Right lung (tissue), 5 donors: ENCODE data around the gene HOXB1. TPM values are rescaled to one million over a fixed set of nuclear protein-coding genes. Genes with fewer than 3 reads are reported as not detected.
"Not testable (repeated sequence)": the region's sequence is repeated elsewhere in the genome, so short reads cannot be mapped to it uniquely, and the experiment has no call there.

Source experiments
- DNase-seq, 2 donors: peaks; one replicate each; pipeline ENCODE4 v3.0.0-alpha.2; 2013
- polyA plus RNA-seq, 5 donors: library from polyadenylated mRNA; unstranded; fragments of 120-200 nt; gene quantifications; one replicate each; pipeline versions ENCODE4 v1.2.1 to v1.2.3, GENCODE V29; 2013; ENCODE audit warnings: inconsistent platforms in 1 of 5, low replicate concordance in 1 of 5; ENCODE audit not compliant: insufficient read length in 5 of 5, insufficient read depth in 1 of 5

The HOXB1 gene
- polyA plus RNA-seq, 5 donors = 0.05 to 0.27 (median 0.16) TPM; not detected in 1

- no peak for DNase-seq
Measured at GRCh38 chr17:48499735-48500434, 30.9 kb downstream of the HOXB1 start.

DNA sequence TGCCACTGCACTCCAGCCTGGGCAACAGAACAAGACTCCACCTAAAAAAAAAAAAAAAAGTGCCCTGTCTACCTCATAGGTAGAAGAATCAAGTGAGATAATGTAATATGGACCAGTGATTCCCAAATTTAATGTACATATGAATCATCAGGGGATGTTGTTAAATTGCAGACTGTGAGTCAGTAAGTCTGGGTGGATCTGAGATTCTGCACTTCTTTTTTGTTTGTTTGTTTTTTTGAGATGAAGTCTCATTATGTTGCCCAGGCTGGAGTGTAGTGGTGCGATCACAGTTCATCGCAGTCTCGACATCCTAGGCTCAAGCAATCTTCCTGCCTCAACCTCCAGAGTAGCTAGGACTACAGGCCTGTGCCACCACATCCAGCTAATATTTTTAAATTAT, 31.6 kb downstream of the HOXB1 start:
- DNase-seq = no peak

DNA sequence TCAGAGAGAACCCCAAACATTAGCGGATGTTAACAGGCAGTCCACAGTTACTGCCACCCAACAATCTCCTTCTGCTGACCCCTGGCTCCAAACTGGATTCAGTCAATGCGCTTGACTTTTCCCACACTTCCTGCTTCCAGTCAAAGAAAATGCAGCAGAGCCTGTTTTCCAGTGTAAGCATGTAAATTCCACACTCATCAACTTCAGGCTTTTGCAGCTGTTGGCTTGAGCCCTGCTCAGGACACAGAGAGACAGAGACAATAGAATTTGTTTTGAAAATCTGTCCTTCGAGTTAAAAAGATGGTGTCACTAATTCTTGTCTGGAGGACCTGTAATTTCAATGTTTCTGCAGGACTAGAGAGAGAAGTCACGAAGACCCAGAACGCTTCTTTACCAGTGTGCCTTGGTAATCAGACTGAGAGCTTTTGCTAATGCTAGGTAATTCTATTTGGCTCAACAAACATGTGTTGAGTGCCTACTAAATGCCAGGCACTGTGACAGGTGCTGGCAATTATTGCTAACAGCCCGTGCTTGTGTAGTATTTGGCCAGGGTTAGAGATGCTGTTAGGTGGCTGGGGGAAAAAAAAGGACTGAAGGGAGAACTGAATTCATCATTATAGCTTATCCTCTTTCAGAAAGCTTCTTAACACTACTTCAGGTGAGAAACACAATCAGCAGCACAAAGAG, 32.5 kb downstream of the HOXB1 start:
- peak in 1 of 2 donors; percentile 42 for DNase-seq

- DNase-seq = no peak
Measured at GRCh38 chr17:48497103-48497502, 33.7 kb downstream of the HOXB1 start.

DNA sequence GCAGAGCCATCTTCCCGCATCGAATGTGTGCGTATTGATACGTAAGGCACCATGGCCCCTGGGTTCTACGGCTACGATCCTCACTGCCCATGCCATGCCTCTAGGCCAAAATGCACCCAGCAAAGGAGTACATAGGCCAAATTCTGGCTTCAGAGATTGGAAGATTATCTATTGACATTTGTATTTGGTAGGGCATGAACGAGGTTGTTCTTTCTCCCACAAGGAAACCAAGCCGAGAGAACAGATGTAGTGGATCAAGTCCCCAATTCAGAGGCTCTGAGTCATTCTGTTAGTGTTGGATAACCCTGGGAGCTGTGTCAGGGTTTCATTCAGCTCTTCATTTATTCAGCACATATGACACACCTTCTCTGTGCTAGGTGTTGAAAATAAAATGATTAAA, 36.5 kb downstream of the HOXB1 start:
- no peak for DNase-seq

DNA sequence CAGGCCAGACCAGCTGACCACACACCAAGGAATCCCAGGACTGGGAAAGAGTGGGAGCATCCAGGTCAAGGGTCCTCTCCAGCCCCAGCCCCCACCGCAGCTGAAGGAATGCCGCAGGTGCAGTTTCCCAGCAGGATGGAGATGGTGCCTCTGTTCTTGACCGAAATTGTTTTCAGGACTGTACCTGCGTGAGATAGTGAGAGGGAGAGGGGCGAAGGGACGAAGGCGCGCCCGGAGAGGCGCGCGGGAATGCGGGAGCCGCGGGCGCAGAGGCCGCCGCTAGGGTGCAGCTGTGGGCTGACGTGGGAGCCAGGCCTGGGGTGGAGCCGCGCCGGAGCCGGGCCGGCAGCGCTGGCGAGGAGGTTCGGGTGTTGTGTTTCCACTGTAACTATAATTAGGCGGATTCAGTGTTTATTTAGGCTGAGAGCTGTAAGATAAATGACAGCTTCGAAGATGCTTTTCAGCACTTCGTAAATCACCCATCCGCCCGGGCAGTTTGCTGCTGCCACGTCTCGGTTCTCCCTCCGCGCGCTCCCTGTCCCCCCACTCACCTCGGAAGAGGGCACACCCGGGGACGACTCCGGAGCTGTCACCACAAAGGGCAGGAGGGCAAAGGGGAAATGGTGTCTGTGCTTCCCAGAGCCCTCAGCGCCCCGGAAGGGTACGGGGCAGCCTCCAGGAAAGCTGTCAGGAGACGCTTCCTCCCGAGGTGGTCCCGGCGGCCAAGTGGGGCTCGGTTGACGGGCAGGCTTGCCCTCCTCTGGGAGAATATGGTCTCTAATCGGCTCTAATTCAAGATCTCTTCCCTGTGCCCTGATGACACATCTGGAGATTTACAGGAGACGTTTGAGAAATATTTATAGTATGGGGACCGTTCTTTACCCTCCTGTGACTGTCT, 38.2 kb downstream of the HOXB1 start:
- peak; percentile 77 to 78 for DNase-seq

DNA sequence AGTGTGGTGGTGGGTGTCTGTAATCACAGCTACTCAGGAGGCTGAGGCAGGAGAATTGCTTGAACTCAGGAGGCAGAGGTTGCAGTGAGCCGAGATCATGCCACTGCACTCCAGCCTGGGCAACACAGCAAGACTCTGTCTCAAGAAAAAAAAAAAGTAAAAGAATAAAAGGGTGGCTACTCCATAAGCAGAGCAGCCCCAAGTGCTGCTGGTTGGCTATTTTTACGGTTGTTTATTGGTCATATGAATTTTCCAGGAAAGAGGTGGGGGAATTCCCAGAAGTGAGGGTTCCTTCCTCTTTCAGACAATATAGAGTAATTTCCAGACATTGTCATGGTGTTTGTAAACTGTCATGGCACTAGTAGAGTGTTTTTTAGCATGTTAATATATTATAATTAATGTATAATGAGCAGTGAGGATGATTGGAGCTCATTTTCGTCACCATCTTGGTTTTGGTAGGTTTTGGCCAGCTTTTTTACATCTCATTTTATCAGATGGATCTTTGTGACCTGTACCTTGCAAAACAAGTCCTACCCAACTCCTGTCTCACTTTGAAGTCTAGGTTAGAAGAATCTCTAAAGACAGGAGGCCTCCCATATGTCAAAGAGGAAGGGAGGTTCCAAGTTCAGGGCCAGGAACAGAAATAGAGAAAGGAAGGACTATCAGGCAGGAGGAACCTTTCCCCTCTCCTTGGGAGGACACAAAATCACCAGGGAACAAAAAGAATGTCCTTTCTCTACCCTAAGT, 39.1 kb downstream of the HOXB1 start:
- no peak for DNase-seq

DNA sequence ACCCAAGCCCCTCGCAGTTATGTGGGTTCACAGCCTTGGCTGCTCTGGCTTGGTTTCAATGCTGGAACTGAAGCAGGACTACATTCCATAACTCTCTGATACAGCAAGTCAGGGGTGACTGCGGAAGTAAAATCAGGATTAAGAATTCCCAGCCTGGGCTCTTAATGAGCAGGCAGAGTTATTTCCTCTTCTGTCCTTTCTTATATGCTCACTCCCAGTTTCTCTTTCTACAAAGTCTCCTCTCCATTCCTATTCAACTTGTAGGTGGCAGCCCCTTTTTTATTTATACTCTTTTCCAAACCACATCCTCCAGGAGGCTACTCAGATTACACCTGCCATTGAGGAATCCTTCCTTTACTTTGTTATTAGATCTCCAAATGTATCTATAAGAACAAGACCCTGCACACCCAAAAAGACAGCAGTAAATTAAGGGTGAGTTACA, 40.3 kb downstream of the HOXB1 start:
- no peak for DNase-seq

DNA sequence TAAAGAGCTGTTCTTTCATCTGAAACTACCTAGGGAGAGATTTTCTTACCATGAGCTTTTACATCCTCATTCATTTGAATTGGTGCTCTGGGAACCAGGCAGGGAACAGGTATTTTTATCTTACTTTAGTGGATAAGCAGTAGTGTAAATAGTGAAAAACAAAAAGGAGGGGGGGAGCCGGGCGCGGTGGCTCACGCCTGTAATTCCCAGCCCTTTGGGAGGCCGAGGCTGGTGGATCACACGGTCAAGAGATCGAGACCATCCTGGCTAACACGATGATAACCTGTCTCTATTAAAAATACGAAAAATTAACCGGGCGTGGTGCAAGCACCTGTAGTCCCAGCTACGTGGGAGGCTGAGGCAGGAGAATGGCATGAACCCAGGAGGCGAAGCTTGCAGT, 41.0 kb downstream of the HOXB1 start:
- no peak for DNase-seq

- DNase-seq = no peak
Measured at GRCh38 chr17:48488548-48489106, 42.2 kb downstream of the HOXB1 start.

- no peak for DNase-seq
Measured at GRCh38 chr17:48487221-48487620, 43.6 kb downstream of the HOXB1 start.

- DNase-seq = no peak
Measured at GRCh38 chr17:48486557-48486956, 44.3 kb downstream of the HOXB1 start.

GRCh38 chr17:48484850-48485249, 46.0 kb downstream of the HOXB1 start:
- no peak for DNase-seq

DNA sequence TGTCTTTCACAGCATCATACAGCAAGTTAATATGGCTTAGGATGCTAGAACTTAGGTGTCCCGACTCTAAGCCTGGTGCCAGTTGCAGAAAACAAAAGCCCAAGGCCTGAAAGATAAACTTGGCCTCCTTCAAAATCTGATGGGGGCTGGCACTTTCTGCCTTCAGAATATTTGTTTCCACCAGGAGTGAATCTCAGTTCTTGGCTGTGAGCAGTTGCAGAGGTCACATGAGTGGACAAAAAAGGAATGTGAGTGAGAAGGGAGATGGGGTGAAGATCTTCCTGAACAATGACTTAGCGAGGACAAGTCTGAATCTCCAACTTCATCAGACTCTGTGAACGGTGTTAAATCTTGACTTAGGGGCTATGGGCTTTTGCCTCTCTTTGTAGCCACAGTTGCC, 46.6 kb downstream of the HOXB1 start:
- DNase-seq = no peak

DNA sequence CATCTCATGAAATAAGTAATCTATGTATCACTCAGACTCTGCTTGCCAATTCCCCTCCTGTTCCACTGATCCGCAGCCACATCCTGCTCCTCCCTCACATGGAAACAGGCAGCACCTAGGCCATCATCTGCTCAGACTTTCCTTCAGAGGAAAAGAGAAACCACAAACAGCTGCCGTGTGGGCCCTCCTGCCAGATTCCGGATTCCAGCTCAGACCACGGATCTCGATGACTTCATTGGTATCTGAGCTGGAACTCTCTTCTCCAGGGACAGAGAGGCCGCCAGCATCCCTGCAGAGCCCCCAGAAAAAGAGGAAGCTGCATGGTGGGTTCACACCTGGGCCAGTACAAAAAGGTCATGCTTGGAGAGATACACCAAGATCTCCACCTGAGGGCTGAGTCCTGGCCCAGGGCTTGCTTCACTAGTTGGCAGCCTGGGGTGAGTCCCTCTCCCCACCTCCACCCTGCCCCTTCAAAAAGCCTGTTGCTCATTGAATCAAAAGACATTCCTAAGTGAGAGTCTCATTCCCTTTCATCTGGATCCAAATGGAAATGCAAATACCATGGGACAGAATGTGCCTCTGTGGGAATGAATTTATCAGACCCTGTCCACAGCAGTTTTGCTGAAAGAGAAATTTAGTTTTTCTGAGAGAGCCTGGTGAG, 47.2 kb downstream of the HOXB1 start:
- DNase-seq = no peak

DNA sequence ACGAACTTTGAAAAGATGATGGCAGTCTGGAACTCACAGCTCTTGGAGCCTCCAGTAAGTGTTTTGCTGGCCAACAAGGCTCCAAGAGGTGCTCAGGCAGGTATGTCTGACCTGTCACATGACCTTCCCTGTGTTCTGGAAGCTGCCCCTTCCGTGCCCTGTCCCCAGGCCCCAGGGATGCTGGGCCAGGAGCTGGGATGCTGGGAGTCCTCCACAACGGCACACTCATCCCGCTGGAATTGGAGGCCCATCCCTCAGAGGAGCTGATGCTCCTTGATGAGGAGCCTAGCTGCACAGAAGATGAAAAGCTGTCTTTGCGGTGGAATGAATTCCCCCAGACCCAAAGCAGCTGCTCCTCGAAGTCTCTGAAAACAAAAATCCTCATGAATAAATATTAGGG, 47.8 kb downstream of the HOXB1 start:
- DNase-seq = no peak

DNA sequence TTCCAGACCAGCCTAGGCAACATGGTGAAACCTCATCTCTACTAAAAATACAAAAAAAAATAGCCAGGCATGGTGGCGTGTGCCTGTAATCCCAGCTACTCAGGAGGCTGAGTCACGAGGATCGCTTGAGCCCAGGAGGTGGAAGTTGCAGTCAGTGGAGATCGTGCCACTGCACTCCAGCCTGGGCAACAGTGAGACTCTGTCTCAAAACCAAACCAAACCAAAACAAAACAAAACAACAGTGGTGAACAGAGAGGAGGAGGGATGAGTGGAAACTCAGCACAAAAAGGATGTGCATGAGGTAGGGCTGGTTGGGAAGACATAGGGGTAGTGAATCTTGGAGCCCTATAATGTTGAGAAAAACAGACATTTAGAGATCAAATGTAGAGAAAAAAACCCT, 48.5 kb downstream of the HOXB1 start:
- not testable (repeated sequence) for DNase-seq

GRCh38 chr17:48479014-48479402, 51.8 kb downstream of the HOXB1 start:
- no peak for DNase-seq
